Loucy (cell line): ENCODE measurements around the gene RRAGA.
"Not testable (repeated sequence)": the region's sequence is repeated elsewhere in the genome, so short reads cannot be mapped to it uniquely, and the experiment has no call there.

Experiments
- H2AFZ ChIP-seq: fragments of 200-600 bp; sonication (generic); 2 replicates; pipeline ENCODE4 v1.6.0; 2016; ENCODE audit warnings: antibody characterized with exemption, mild to moderate bottlenecking, low read length, moderate library complexity
- H3F3A ChIP-seq: fragments of 200-600 bp; 2 replicates; pipeline ENCODE4 v1.6.0; 2016; ENCODE audit warnings: antibody characterized with exemption, low read depth, mild to moderate bottlenecking
- H3K27me3 ChIP-seq: fragments of 200-600 bp; sonication (generic); 2 replicates; pipeline ENCODE4 v1.6.1; 2014; ENCODE audit warnings: low read length, mild to moderate bottlenecking; ENCODE audit not compliant: insufficient read depth, poor library complexity, severe bottlenecking
- H3K36me3 ChIP-seq: fragments of 200-600 bp; sonication (generic); 2 replicates; pipeline ENCODE4 v1.6.1; 2016; ENCODE audit warnings: low read length; ENCODE audit not compliant: insufficient read depth
- H3K4me1 ChIP-seq: fragments of 200-600 bp; sonication (generic); 2 replicates; pipeline ENCODE4 v1.5.1; 2014; ENCODE audit warnings: low read length, mild to moderate bottlenecking; ENCODE audit not compliant: insufficient read depth, poor library complexity, severe bottlenecking
- H3K4me2 ChIP-seq: fragments of 200-600 bp; sonication (generic); 2 replicates; pipeline ENCODE4 v1.6.0; 2014; ENCODE audit warnings: antibody characterized with exemption, low read length, low read depth, mild to moderate bottlenecking; ENCODE audit not compliant: poor library complexity, severe bottlenecking
- H3K4me3 ChIP-seq: fragments of 200-600 bp; sonication (generic); 2 replicates; pipeline ENCODE4 v1.5.1; 2014; ENCODE audit warnings: low read length, mild to moderate bottlenecking, mixed read lengths; ENCODE audit not compliant: poor library complexity, severe bottlenecking
- H3K79me2 ChIP-seq: fragments of 200-600 bp; sonication (generic); 2 replicates; pipeline ENCODE4 v1.6.1; 2014; ENCODE audit warnings: low read length; ENCODE audit not compliant: insufficient read depth
- H3K9ac ChIP-seq: fragments of 200-600 bp; sonication (generic); 2 replicates; pipeline ENCODE4 v1.6.0; 2014; ENCODE audit warnings: mild to moderate bottlenecking, low read depth, low read length, moderate library complexity; ENCODE audit not compliant: poor library complexity, severe bottlenecking
- H3K9me2 ChIP-seq: fragments of 200-600 bp; sonication (generic); replicated peaks from 2 replicates; pipeline ENCODE4 v1.6.1; 2016; ENCODE audit warnings: low read depth, low read length, mixed read lengths
- H3K9me3 ChIP-seq: fragments of 200-600 bp; sonication (generic); 2 replicates; pipeline ENCODE4 v1.6.1; 2014; ENCODE audit warnings: mild to moderate bottlenecking, antibody characterized with exemption, low read length, low read depth; ENCODE audit not compliant: insufficient read depth
- H4K20me1 ChIP-seq: fragments of 200-600 bp; sonication (generic); 2 replicates; pipeline ENCODE4 v1.6.0; 2014; ENCODE audit warnings: antibody characterized with exemption, low read length, mild to moderate bottlenecking; ENCODE audit not compliant: insufficient read depth, poor library complexity, severe bottlenecking
- CTCF ChIP-seq: fragments of 200-600 bp; sonication (generic); conservative IDR thresholded peaks from 2 replicates; pipeline ENCODE4 v1.5.1; 2014; ENCODE audit warnings: mild to moderate bottlenecking, antibody characterized with exemption, low read length
- EZH2phosphoT487 ChIP-seq: fragments of 200-600 bp; IDR thresholded peaks from 2 replicates; pipeline ENCODE4 v1.6.1; 2018; ENCODE audit warnings: antibody characterized with exemption, mild to moderate bottlenecking, moderate library complexity, borderline replicate concordance

The RRAGA gene

GRCh38 chr9:19018201-19018600, 31.0 kb upstream of the RRAGA start:
- H3K36me3 ChIP-seq = no peaks in the 10 kb centered on the region
- no peaks in the 10 kb centered on the region for H3K9me2 ChIP-seq
- no peak overlapping the region for H2AFZ ChIP-seq
- no peaks in the 10 kb centered on the region for H3K27me3 ChIP-seq
- no peaks in the 10 kb centered on the region for H3K9me3 ChIP-seq
- no peaks in the 10 kb centered on the region for H3K79me2 ChIP-seq
- no peaks in the 10 kb centered on the region for H3K4me1 ChIP-seq
- H3F3A ChIP-seq = no peaks in the 10 kb centered on the region
- H3K4me3 ChIP-seq = no peak overlapping the region
- no peak overlapping the region for H3K4me2 ChIP-seq
- H3K9ac ChIP-seq = no peak overlapping the region
- TF ChIP-seq CTCF (no peak), EZH2phosphoT487 (no peak)
- no peaks in the 10 kb centered on the region for H4K20me1 ChIP-seq

DNA sequence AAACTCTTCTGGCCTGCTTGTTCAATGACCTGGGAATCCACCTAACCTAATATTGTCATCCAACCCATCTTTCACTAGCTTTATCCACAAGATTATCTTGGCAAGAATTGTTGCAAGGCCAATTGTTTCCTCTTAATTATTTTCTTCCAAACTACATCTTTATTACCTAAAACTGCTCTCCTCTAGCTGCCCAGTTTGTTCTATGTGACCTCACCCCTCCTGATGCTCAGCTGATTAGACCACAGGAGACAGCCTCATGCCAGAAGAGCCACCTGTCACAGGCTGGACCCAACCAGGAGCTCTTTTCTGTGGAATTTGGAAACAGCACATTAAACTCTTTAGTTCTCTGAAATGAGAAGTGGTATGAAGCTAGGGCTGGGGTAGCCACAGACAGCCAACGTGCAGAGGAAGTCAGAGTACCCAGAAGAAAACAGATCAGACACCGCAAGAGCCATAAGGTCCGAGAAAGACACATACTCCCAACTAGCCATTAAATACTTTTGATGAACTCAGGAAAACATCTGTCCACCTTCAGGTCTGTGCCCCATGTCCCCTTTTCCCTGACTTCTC, 28.3 kb upstream of the RRAGA start:
- no peak overlapping the region for H3K9ac ChIP-seq
- no peak overlapping the region for H3K4me3 ChIP-seq
- H3K4me2 ChIP-seq = no peak overlapping the region
- H4K20me1 ChIP-seq = no peaks in the 10 kb centered on the region
- no peaks in the 10 kb centered on the region for H3K4me1 ChIP-seq
- H2AFZ ChIP-seq = no peak overlapping the region
- H3K36me3 ChIP-seq = no peaks in the 10 kb centered on the region
- H3K9me3 ChIP-seq = no peaks in the 10 kb centered on the region
- no peaks in the 10 kb centered on the region for H3F3A ChIP-seq
- no peaks in the 10 kb centered on the region for H3K9me2 ChIP-seq
- no peaks in the 10 kb centered on the region for H3K27me3 ChIP-seq
- no peak for TF ChIP-seq CTCF
- TF ChIP-seq EZH2phosphoT487 = no peak
- no peaks in the 10 kb centered on the region for H3K79me2 ChIP-seq

GRCh38 chr9:19021649-19022048, 27.6 kb upstream of the RRAGA start:
- not testable (repeated sequence) for H3K36me3 ChIP-seq, H3K27me3 ChIP-seq, H2AFZ ChIP-seq, H3K9ac ChIP-seq, H3K4me2 ChIP-seq, H3K9me3 ChIP-seq, H3K79me2 ChIP-seq, H3K4me1 ChIP-seq, H3K9me2 ChIP-seq, H3F3A ChIP-seq, H3K4me3 ChIP-seq, H4K20me1 ChIP-seq

GRCh38 chr9:19022206-19022605, 27.0 kb upstream of the RRAGA start:
- H3F3A ChIP-seq = no peaks in the 10 kb centered on the region
- no peak overlapping the region for H2AFZ ChIP-seq
- H3K4me2 ChIP-seq = no peak overlapping the region
- H3K79me2 ChIP-seq = no peaks in the 10 kb centered on the region
- H3K9me2 ChIP-seq = no peaks in the 10 kb centered on the region
- H3K9me3 ChIP-seq = no peaks in the 10 kb centered on the region
- H3K27me3 ChIP-seq = no peaks in the 10 kb centered on the region
- TF ChIP-seq CTCF = no peak
- no peak overlapping the region for H3K4me3 ChIP-seq
- no peaks in the 10 kb centered on the region for H3K36me3 ChIP-seq
- H3K4me1 ChIP-seq = no peaks in the 10 kb centered on the region
- H4K20me1 ChIP-seq = no peaks in the 10 kb centered on the region
- no peak overlapping the region for H3K9ac ChIP-seq
